Caco-2 (cell line): ENCODE results near the gene MTG1. TPM values are rescaled to one million over a fixed set of nuclear protein-coding genes. Genes with fewer than 3 reads are reported as not detected.

Experiments used
- BruUV-seq: library from RNA; stranded (reverse); fragments of 400-500 nt; replicated peaks from 2 replicates; lab custom pipeline; 2021; lab: Mats Ljungman, UMichigan
- CTCF ChIA-PET: fragments of 300-600 bp; sonication (Branson Sonifier 250); formaldehyde crosslinking; loops from one replicate; lab custom pipeline; 2022; ENCODE audit warnings: antibody characterized with exemption; lab: Charles Lee
- POLR2A ChIA-PET: fragments of 300-600 bp; sonication (Branson Sonifier 250); formaldehyde crosslinking; loops from one replicate; lab custom pipeline; 2022; ENCODE audit warnings: antibody characterized with exemption; lab: Charles Lee
- DNase-seq, 2 experiments: peaks; one replicate each; pipeline versions ENCODE4 v3.0.0 to v3.0.0-alpha.2; 2020 to 2022
- H3K27me3 ChIP-seq: replicated peaks from 2 replicates; pipeline ENCODE4 v1.6.0; 2011; ENCODE audit warnings: low read length; ENCODE audit not compliant: control insufficient read depth, insufficient read depth
- H3K36me3 ChIP-seq: 2 replicates; pipeline ENCODE4 v1.5.1; 2011; ENCODE audit warnings: low read length; ENCODE audit not compliant: control insufficient read depth, insufficient read depth
- H3K4me1 ChIP-seq: fragments of 250-450 bp; sonication (Bioruptor Pico); 2 replicates; pipeline ENCODE4 v1.5.1; 2020; ENCODE audit warnings: mild to moderate bottlenecking
- H3K4me3 ChIP-seq: 2 replicates; pipeline ENCODE4 v1.5.1; 2011; ENCODE audit warnings: low read depth, mild to moderate bottlenecking, control low read depth, low read length
- H3K9me3 ChIP-seq: fragments of 250-450 bp; sonication (Bioruptor Pico); 2 replicates; pipeline ENCODE4 v1.5.1; 2020; ENCODE audit warnings: mild to moderate bottlenecking, moderate library complexity
- H3K27ac Mint-ChIP-seq: one replicate; pipeline ENCODE4 v1.8.0; 2022; ENCODE audit warnings: mixed read lengths; ENCODE audit not compliant: unreplicated experiment
- H3K27me3 Mint-ChIP-seq: one replicate; pipeline ENCODE4 v1.8.0; 2022; ENCODE audit warnings: mixed read lengths; ENCODE audit not compliant: insufficient read depth, unreplicated experiment
- H3K36me3 Mint-ChIP-seq: one replicate; pipeline ENCODE4 v1.8.0; 2022; ENCODE audit warnings: mild to moderate bottlenecking, mixed read lengths; ENCODE audit not compliant: insufficient read depth, unreplicated experiment
- H3K4me1 Mint-ChIP-seq: one replicate; pipeline ENCODE4 v1.8.0; 2022; ENCODE audit warnings: low read depth, mixed read lengths; ENCODE audit not compliant: unreplicated experiment
- H3K4me3 Mint-ChIP-seq: one replicate; pipeline ENCODE4 v1.8.0; 2022; ENCODE audit warnings: mild to moderate bottlenecking, moderate library complexity, mixed read lengths; ENCODE audit not compliant: unreplicated experiment
- H3K9me3 Mint-ChIP-seq: one replicate; pipeline ENCODE4 v1.8.0; 2022; ENCODE audit warnings: mixed read lengths; ENCODE audit not compliant: unreplicated experiment
- CTCF ChIP-seq, 2 experiments: fragments of 200-600 bp in 1 of 2; IDR thresholded peaks; 1 replicate in 1 of 2; 2 replicates in 1 of 2; pipeline versions ENCODE4 v1.5.1 to v1.8.0; 2011 to 2022; ENCODE audit warnings: antibody characterized with exemption in 1 of 2, control low read depth in 1 of 2, inconsistent platforms in 1 of 2, low read depth in 1 of 2, low read length in 1 of 2, mild to moderate bottlenecking in 1 of 2, moderate library complexity in 1 of 2; ENCODE audit not compliant: insufficient read depth in 1 of 2, severe bottlenecking in 1 of 2, unreplicated experiment in 1 of 2
- intact Hi-C: fragments of 100-400 bp; cut with micrococcal nuclease; formaldehyde crosslinking; loops from one replicate; pipeline ENCODE4 v1.10.0; 2022; ENCODE audit not compliant: unreplicated experiment
- total RNA-seq: library from RNA; stranded (reverse); gene quantifications from 2 replicates; pipeline ENCODE4 v1.2.3, GENCODE V29; 2022

The MTG1 gene
- total RNA-seq, 1 experiment from 2014 or later = 113 TPM

DNA sequence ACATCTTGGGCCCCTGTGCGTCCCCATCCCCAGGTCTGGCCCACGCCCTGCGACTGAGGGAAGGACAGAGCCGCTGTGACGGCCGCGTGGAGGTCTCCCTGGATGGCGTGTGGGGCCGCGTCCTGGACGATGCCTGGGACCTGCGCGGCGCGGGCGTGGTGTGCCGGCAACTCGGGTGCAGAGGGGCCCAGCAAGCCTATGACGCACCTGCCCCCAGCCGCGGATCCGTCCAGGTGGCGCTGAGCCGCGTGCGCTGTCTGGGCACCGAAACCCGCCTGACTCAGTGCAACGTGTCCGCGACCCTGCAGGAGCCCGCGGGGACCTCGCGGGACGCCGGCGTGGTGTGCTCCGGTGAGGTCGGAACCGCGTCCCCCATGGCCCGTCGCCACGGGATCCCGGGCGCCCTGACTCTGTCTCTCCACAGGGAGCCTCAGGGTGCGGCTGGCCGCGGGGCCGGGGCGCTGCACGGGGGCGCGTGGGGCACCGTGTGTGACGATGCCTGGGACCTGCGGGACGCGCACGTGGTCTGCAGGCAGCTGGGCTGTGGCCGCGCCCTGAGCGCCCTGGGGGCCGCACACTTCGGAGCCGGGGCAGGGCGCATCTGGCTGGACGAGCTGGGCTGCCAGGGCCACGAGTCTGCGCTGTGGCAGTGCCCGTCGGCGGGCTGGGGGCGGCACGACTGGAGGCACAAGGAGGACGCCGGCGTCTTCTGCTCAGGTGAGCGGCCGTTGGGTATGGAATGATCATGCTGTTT lies 65.7 kb downstream of the MTG1 start:
- H3K9me3 ChIP-seq = peaks cover 6% of the 10 kb centered on the region; the same call in 1 of the 2 replicates
- H3K27me3 ChIP-seq = no peaks in the 10 kb centered on the region
- H3K27me3 Mint-ChIP-seq = peaks cover 3% of the 10 kb centered on the region
- H3K9me3 Mint-ChIP-seq = peaks cover 6% of the 10 kb centered on the region
- no peak overlapping the region for H3K27ac Mint-ChIP-seq
- POLR2A ChIA-PET = no interaction called here
- no TSS peak for BruUV-seq
- no peaks in the 10 kb centered on the region for H3K36me3 Mint-ChIP-seq
- intact Hi-C loops = no loop called here
- DNase-seq = no peak
- no peak for TF ChIP-seq CTCF (IDR thresholded peaks at IDR 0.05; ENCODE audit: insufficient read depth in 1 of 2, low read depth in 1 of 2, low read length in 1 of 2, severe bottlenecking in 1 of 2, unreplicated experiment in 1 of 2)
- no peak overlapping the region for H3K4me3 ChIP-seq
- H3K4me3 Mint-ChIP-seq = no peak overlapping the region
- CTCF ChIA-PET = interaction anchor here (1.2 kb wide), 1 partner anchor 21 kb away, joined by 4 read pairs; no protein-coding TSS in a partner anchor
- H3K4me1 ChIP-seq = no peaks in the 10 kb centered on the region
- H3K36me3 ChIP-seq = no peaks in the 10 kb centered on the region
- no peaks in the 10 kb centered on the region for H3K4me1 Mint-ChIP-seq

GRCh38 chr10:133460208-133460769 lies 66.3 kb downstream of the MTG1 start:
- ChIA-PET POLR2A (no interaction called here), CTCF (interaction anchor here (1.2 kb wide), 1 partner anchor 21 kb away, joined by 4 read pairs; no protein-coding TSS in a partner anchor)
- intact Hi-C loops = no loop called here
- H3K9me3 Mint-ChIP-seq = peaks cover 6% of the 10 kb centered on the region
- no peaks in the 10 kb centered on the region for H3K4me1 Mint-ChIP-seq
- H3K9me3 ChIP-seq = peaks cover 6% of the 10 kb centered on the region; the same call in 1 of the 2 replicates
- no TSS peak for BruUV-seq
- no peak overlapping the region for H3K4me3 Mint-ChIP-seq
- no peaks in the 10 kb centered on the region for H3K36me3 Mint-ChIP-seq
- H3K36me3 ChIP-seq = no peaks in the 10 kb centered on the region
- no peak for DNase-seq
- no peaks in the 10 kb centered on the region for H3K27me3 ChIP-seq
- no peak overlapping the region for H3K27ac Mint-ChIP-seq
- H3K27me3 Mint-ChIP-seq = peaks cover 2% of the 10 kb centered on the region
- no peaks in the 10 kb centered on the region for H3K4me1 ChIP-seq
- TF ChIP-seq CTCF (IDR thresholded peaks at IDR 0.05; ENCODE audit: insufficient read depth in 1 of 2, low read depth in 1 of 2, low read length in 1 of 2, severe bottlenecking in 1 of 2, unreplicated experiment in 1 of 2) = no peak
- no peak overlapping the region for H3K4me3 ChIP-seq

- Histone ChIP-seq H3K27me3 (no peaks in the 10 kb centered on the region), H3K9me3 (peaks cover 6% of the 10 kb centered on the region; the same call in 1 of the 2 replicates), H3K4me1 (no peaks in the 10 kb centered on the region), H3K36me3 (no peaks in the 10 kb centered on the region), H3K4me3 (no peak overlapping the region)
- H3K27ac Mint-ChIP-seq = no peak overlapping the region
- no peak for DNase-seq
- no TSS peak for BruUV-seq
- H3K9me3 Mint-ChIP-seq = peaks cover 6% of the 10 kb centered on the region
- CTCF ChIA-PET = interaction anchor here (1.2 kb wide), 1 partner anchor 22 kb away, joined by 4 read pairs; no protein-coding TSS in a partner anchor
- H3K4me1 Mint-ChIP-seq = no peaks in the 10 kb centered on the region
- intact Hi-C loops = no loop called here
- TF ChIP-seq CTCF (IDR thresholded peaks at IDR 0.05; ENCODE audit: insufficient read depth in 1 of 2, low read depth in 1 of 2, low read length in 1 of 2, severe bottlenecking in 1 of 2, unreplicated experiment in 1 of 2) = no peak
- peaks cover 2% of the 10 kb centered on the region for H3K27me3 Mint-ChIP-seq
- POLR2A ChIA-PET = no interaction called here
- no peaks in the 10 kb centered on the region for H3K36me3 Mint-ChIP-seq
- H3K4me3 Mint-ChIP-seq = no peak overlapping the region
These were observed 67.1 kb downstream of the MTG1 start for GRCh38 chr10:133461027-133461426.
